PC-9 (cell line): ENCODE data around the gene CCER1.

Experiments
- EZH2 ChIP-seq: fragments of 200-600 bp; sonication (generic); IDR thresholded peaks from 2 replicates; pipeline ENCODE4 v1.8.0; 2017; ENCODE audit warnings: antibody characterized with exemption, low read depth
- TF ChIP-seq, protein P1 (sequence below): fragments of 200-600 bp; sonication (generic); conservative IDR thresholded peaks from 2 replicates; pipeline ENCODE4 v1.6.1; 2017; ENCODE audit warnings: mixed run types, antibody characterized with exemption, mild to moderate bottlenecking, moderate library complexity

GRCh38 chr12:90965204-90965603 is 10.2 kb upstream of the CCER1 start:
- TF ChIP-seq, protein P1, sequence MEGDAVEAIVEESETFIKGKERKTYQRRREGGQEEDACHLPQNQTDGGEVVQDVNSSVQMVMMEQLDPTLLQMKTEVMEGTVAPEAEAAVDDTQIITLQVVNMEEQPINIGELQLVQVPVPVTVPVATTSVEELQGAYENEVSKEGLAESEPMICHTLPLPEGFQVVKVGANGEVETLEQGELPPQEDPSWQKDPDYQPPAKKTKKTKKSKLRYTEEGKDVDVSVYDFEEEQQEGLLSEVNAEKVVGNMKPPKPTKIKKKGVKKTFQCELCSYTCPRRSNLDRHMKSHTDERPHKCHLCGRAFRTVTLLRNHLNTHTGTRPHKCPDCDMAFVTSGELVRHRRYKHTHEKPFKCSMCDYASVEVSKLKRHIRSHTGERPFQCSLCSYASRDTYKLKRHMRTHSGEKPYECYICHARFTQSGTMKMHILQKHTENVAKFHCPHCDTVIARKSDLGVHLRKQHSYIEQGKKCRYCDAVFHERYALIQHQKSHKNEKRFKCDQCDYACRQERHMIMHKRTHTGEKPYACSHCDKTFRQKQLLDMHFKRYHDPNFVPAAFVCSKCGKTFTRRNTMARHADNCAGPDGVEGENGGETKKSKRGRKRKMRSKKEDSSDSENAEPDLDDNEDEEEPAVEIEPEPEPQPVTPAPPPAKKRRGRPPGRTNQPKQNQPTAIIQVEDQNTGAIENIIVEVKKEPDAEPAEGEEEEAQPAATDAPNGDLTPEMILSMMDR, result no peak
- TF ChIP-seq EZH2, result no peak
